A673 (cell line): Measurements from ENCODE around the gene FYTTD1. TPM values are rescaled to one million over a fixed set of nuclear protein-coding genes. Genes with fewer than 3 reads are reported as not detected.
A peak's percentile ranks its signal among the peaks of the same experiment; 100 is the strongest.

Experiments
- BruUV-seq: library from RNA; stranded (reverse); fragments of 400-500 nt; replicated peaks from 2 replicates; lab custom pipeline; 2021; lab: Mats Ljungman, UMichigan
- CTCF ChIA-PET: fragments of 300-600 bp; sonication (Branson Sonifier 250); formaldehyde crosslinking; loops from one replicate; lab custom pipeline; 2022; ENCODE audit warnings: antibody characterized with exemption; lab: Charles Lee
- POLR2A ChIA-PET: fragments of 300-600 bp; sonication (Branson Sonifier 250); formaldehyde crosslinking; loops from one replicate; lab custom pipeline; 2022; ENCODE audit warnings: antibody characterized with exemption; ENCODE audit not compliant: low non-redundant PET; lab: Charles Lee
- DNase-seq: peaks from one replicate; pipeline ENCODE4 v3.0.0-alpha.2; 2015; ENCODE audit warnings: low spot score
- H3K27ac ChIP-seq: fragments of 200-600 bp; sonication (generic); 2 replicates; pipeline ENCODE4 v1.5.1; 2016; ENCODE audit warnings: mixed run types, low read depth, mild to moderate bottlenecking, mixed read lengths, antibody characterized with exemption, low read length; ENCODE audit not compliant: poor library complexity, severe bottlenecking
- H3K27me3 ChIP-seq: fragments of 200-600 bp; sonication (generic); replicated peaks from 2 replicates; pipeline ENCODE4 v1.6.1; 2017; ENCODE audit warnings: mixed run types, low read depth, mild to moderate bottlenecking, mixed read lengths, antibody characterized with exemption, low read length; ENCODE audit not compliant: insufficient read depth, poor library complexity
- H3K36me3 ChIP-seq: fragments of 200-600 bp; sonication (generic); 2 replicates; pipeline ENCODE4 v1.6.1; 2016; ENCODE audit warnings: mixed run types, mild to moderate bottlenecking, mixed read lengths, antibody characterized with exemption, low read length; ENCODE audit not compliant: insufficient read depth, poor library complexity, severe bottlenecking
- H3K4me1 ChIP-seq: fragments of 200-600 bp; sonication (generic); 2 replicates; pipeline ENCODE4 v1.6.1; 2017; ENCODE audit warnings: mixed run types, mild to moderate bottlenecking, mixed read lengths, antibody characterized with exemption, low read length; ENCODE audit not compliant: insufficient read depth, poor library complexity, severe bottlenecking
- H3K4me3 ChIP-seq: fragments of 200-600 bp; sonication (generic); 2 replicates; pipeline ENCODE4 v1.5.1; 2016; ENCODE audit warnings: low read depth, mixed run types, mild to moderate bottlenecking, mixed read lengths, low read length; ENCODE audit not compliant: poor library complexity, severe bottlenecking
- H3K9me3 ChIP-seq: fragments of 200-600 bp; sonication (generic); 2 replicates; pipeline ENCODE4 v1.6.1; 2016; ENCODE audit warnings: mixed run types, low read depth, mild to moderate bottlenecking, mixed read lengths, antibody characterized with exemption, low read length; ENCODE audit not compliant: poor library complexity, severe bottlenecking
- CTCF ChIP-seq: fragments of 300-800, 200-600 bp; sonication (generic); conservative IDR thresholded peaks from 2 replicates; pipeline ENCODE4 v1.5.1; 2017; ENCODE audit warnings: low read depth, mild to moderate bottlenecking, antibody characterized with exemption, low read length, moderate library complexity, mixed read lengths
- EZH2 ChIP-seq: fragments of 200-600 bp; sonication (generic); IDR thresholded peaks from 2 replicates; pipeline ENCODE4 v1.6.1; 2017; ENCODE audit warnings: borderline replicate concordance, low read depth, mild to moderate bottlenecking, mixed read lengths, antibody characterized with exemption, low read length; ENCODE audit not compliant: poor library complexity, severe bottlenecking
- intact Hi-C: fragments of 100-400 bp; cut with micrococcal nuclease; formaldehyde crosslinking; loops from one replicate; pipeline ENCODE4 v1.10.0; 2022; ENCODE audit not compliant: unreplicated experiment
- total RNA-seq: library from RNA; stranded (reverse); gene quantifications from 2 replicates; pipeline ENCODE4 v1.2.3, GENCODE V29; 2021

Gene FYTTD1
- total RNA-seq, 1 experiment from 2014 or later: 89.7 TPM

GRCh38 chr3:197791892-197792647 lies 42.4 kb downstream of the FYTTD1 start:
- peak overlapping the region; percentile 97 for H3K4me3 ChIP-seq
- intact Hi-C loops: no loop called here
- no peaks in the 10 kb centered on the region for H3K27me3 ChIP-seq
- TF ChIP-seq EZH2 (no peak), CTCF (no peak)
- BruUV-seq: TSS peak; percentile 50
- no peaks in the 10 kb centered on the region for H3K9me3 ChIP-seq
- no peaks in the 10 kb centered on the region for H3K36me3 ChIP-seq
- CTCF ChIA-PET: no interaction called here
- H3K27ac ChIP-seq: peak overlapping the region; percentile 97
- DNase-seq: peak; percentile 53
- POLR2A ChIA-PET: interaction anchor here (0.9 kb wide), 1 partner anchor 9 kb away, joined by 4 read pairs; no protein-coding TSS in a partner anchor
- peaks cover 14% of the 10 kb centered on the region for H3K4me1 ChIP-seq

GRCh38 chr3:197793247-197793646 lies 43.6 kb downstream of the FYTTD1 start:
- Histone ChIP-seq H3K4me1 (peaks cover 14% of the 10 kb centered on the region), H3K9me3 (no peaks in the 10 kb centered on the region), H3K4me3 (peak overlapping the region; percentile 10), H3K27ac (no peak overlapping the region), H3K36me3 (no peaks in the 10 kb centered on the region), H3K27me3 (no peaks in the 10 kb centered on the region)
- intact Hi-C loops: no loop called here
- BruUV-seq: no TSS peak
- ChIA-PET CTCF (no interaction called here), POLR2A (interaction anchor here (0.6 kb wide), 1 partner anchor 1139 kb away, joined by 5 read pairs; no protein-coding TSS in a partner anchor)
- no peak for TF ChIP-seq EZH2
- no peak for TF ChIP-seq CTCF
- DNase-seq: peak; percentile 22

GRCh38 chr3:197794115-197794514 lies 44.4 kb downstream of the FYTTD1 start:
- H3K4me3 ChIP-seq: no peak overlapping the region
- POLR2A ChIA-PET: no interaction called here
- no peak for DNase-seq
- no TSS peak for BruUV-seq
- CTCF ChIA-PET: no interaction called here
- no peak overlapping the region for H3K27ac ChIP-seq
- H3K27me3 ChIP-seq: no peaks in the 10 kb centered on the region
- H3K36me3 ChIP-seq: no peaks in the 10 kb centered on the region
- TF ChIP-seq CTCF: no peak
- H3K9me3 ChIP-seq: no peaks in the 10 kb centered on the region
- intact Hi-C loops: no loop called here
- H3K4me1 ChIP-seq: peaks cover 14% of the 10 kb centered on the region
